CD4-positive, alpha-beta T cell treated with Interferon gamma for 1 hour (primary cell): ENCODE results near the gene CASQ2.
"Not testable (repeated sequence)": the region's sequence is repeated elsewhere in the genome, so short reads cannot be mapped to it uniquely, and the experiment has no call there.

ENCODE experiments used
- DNase-seq: peaks from one replicate; pipeline ENCODE4 v3.0.0-alpha.2; 2020

CASQ2 gene

DNA sequence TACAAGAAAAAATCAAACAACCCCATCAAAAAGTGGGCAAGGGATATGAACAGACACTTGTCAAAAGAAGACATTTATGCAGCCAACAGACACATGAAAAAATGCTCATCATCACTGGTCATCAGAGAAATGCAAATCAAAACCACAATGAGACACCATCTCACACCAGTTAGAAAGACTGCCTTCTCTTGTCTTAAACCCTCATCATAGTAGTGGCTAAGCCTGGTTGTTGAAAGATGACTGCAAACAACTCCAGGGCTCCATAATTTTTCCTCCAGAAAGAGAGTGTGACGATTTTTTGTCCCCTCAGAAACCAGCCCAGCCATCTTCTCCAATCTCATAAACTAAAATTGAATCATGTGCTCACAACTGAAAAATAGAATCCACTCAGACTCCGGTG, 12.1 kb upstream of the CASQ2 start:
- not testable (repeated sequence) for DNase-seq

DNA sequence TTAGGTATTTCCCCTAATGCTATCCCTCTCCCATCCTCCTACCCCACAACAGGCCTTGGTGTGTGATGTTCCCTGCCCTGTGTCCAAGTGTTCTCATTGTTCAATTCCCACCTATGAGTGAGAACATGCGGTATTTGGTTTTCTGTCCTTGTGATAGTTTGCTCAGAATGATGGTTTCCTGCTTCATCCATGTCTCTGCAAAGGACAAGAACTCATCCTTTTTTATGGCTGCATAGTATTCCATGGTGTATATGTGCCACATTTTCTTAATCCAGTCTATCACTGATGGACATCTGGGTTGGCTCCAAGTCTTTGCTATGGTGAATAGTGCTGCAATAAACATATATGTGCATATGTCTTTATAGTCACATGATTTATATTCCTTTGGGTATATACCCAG, 10.6 kb upstream of the CASQ2 start:
- not testable (repeated sequence) for DNase-seq

DNA sequence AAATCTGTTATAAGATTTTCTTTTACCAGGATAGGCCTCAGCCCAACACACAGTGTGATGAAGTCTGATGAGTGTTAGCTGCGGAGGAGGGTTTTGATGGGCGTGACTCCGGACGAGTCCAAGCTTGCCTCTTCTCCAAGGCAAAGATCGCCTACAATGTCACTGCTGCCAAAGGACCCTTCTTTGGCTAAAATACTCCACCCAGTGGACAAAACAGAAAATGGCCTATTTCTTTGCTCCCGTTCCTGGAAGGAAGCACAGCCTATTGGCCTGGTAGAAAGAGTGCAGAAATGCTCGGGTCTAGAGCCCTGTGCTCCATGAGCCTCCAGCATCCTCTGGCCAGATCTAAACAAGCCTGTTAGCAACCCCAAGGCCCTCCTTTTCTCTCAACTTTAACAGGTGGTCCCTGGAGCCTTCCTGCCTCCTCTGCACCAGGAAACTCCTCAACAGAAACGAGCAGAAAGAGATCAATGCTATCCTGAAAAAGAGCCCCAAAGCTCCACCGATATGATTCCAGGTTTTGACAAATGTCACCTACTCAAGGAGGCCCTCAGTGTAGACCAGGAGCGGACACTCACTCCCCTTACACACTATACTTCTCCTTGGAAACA, 3.4 kb upstream of the CASQ2 start:
- no peak for DNase-seq

DNA sequence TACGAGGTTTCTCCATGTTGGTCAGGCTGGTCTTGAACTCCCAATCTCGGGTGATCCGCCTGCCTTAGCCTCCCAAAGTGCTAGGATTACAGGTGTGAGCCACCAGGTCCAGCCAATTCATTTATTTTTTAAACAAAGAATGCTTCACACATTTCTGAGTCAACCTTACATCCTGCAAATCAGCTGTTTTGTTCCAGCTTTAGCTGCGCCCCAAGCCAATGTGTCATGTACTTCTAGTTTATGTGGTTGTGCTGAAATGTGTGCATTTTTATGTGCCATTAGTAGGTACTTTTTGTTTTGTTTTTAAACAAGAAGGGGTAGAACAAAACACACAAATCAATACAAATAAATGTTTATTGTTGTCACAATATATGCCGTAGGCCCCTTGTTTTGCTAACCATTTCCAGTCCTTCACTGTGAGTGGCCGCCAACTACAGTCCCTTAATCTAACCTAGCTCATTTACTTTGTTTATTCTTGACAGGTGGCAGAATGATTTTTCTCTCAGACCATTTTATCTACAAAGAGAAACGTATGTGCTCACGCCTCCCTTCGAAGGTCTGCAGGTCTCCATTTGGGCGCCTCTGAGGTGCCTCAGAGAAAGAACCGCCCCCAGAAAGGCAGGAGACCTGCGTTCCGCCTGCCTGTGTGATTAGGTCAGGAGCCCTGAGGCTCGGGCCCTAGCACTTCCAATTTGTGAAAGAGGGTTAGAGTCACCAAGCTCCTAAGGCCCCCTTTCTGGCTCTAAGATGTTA, 2.8 kb upstream of the CASQ2 start:
- DNase-seq = no peak

DNA sequence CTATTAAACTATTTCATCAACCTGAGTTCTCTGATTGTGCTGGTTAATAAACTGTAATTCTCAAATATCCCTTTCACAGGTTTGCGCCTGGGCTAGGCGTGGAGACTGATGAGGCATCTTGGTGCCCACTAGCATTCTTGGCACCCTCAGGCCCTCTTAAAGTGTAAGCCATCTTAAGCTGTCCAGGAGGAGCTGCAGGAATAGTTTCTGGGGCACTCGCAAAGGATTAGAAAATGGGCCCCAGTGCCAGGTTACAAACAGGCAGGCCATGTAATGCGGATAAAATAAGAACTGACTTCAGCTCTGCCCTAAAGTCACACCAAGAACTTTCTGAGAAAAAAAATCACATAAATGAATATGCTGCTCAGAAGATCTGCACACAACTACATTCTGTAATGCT, 1.1 kb downstream of the CASQ2 start:
- DNase-seq = no peak

DNA sequence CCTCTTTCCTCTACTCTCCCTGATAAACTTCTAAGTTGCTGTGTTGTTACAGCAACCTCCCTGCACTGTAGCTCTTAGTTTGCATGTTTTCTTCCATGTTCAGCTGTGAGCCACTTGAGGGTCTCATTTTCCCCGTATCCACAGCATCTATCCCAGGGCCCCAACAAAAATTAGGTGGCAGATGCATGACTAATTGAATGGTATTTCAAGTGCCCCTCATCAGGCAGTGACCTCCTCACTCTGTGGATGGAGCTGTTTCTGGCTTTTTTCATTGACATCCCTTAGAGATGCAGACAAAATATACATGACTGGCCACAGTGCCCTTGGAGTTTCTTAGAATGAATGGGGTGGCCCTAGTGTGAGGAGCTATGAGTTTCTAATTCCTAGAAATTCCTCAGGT, 3.4 kb downstream of the CASQ2 start:
- no peak for DNase-seq

DNA sequence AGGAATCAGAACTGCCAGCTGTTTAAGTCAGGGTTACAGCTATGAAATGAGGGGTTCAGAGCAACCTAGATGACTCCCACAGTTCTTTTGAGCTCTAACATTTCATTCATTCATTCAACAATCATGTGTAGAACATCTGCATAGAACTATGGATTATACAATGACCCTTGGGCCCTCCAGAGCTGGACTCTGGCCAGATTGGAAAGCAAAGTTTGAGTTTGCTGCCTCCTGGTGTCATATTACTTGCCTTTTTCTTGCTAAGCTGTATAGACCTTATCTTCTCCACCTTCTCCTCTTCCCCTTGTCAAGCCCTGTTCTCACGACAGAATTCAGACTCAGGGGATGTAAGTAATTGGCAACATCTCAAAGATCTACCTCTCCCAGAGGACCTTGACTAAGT, 4.0 kb downstream of the CASQ2 start:
- no peak for DNase-seq

DNA sequence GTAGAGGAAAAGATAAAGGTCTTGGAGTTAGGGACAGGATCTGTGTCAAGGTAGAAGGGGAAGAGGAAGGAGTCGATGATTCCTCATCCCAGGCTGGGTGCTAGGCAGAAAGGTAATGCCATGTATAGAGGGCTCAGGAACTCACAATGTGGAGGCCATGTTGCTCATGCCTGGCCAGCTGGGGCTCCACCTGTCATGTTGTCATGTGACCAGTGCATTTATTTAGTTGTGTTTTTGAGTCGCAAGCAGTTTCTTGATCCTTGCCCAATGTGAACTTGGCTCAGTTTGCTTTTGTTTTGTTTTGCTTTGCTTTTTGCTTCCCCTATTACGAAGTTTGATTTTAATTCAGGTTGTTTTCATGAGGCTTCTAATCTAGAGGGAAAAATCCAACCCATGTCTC, 5.7 kb downstream of the CASQ2 start:
- no peak for DNase-seq

DNA sequence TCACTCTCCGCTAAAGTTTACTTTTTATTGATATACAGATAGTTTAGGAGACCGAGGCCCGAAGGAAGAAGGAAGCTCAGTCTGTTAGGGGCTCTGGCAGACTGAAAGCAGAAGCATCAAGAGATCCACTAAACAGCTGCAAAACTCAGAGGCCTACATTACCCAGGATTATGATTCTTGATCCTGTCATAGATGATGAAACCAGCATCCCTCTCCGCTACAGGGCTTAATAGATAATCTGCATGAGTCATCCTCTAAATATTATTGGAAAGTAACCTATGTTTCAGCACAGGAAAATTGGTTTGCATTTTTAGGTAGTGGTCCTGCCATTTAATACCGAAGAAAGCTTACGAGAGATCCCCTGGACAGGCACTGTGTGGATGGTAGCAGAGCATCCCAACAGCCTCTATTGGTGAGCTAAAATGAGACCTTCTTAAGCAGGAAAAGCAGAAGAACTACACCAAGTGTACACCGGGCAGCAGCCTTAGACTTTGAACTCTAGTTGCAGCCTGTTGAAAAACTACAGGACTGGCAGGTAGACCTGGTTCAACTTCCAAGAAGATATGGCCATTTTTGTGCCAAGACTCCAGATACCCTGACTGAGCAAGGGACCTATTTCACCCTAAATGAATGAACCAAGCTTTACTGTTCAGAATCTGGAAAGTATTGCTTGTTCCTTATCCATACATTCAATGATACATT, 6.8 kb downstream of the CASQ2 start:
- no peak for DNase-seq

DNA sequence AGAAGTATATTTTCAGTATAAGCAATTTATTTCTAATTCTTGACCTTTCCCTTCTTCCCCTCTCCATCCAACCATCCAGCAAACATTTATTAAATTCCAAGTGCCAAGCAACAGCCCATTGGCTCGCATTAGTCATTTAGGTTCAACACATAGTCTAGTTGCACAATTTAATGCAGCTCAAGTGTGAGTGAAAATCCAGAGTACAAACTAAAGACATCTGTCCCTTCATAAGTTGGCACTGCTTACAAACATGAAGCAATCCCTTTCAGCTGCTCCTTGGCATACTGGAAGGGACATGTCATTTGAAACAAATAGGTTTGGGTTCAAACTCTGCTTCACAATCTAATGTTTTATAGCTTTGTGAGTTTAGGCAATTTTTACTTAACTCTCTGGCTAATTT, 10.7 kb downstream of the CASQ2 start:
- no peak for DNase-seq

DNA sequence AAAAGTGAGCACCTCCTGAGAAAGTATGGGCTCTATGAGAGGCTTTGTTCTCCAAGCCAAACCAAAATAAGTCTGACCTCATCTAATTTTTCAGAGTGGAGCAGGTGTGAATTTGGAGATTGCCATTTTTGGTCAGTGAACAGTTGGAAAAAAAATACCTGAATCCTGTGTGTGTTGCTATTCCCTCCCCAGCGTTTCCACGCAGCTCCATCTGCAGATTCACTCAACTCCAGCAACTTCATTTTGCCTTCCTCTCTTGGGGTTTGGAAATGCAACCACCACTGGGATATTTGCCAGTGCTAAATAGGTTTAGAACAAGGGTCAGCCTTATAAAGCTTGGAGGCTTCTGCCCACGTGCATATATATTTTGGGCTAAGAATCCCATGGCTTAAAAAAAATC, 11.2 kb downstream of the CASQ2 start:
- no peak for DNase-seq

DNA sequence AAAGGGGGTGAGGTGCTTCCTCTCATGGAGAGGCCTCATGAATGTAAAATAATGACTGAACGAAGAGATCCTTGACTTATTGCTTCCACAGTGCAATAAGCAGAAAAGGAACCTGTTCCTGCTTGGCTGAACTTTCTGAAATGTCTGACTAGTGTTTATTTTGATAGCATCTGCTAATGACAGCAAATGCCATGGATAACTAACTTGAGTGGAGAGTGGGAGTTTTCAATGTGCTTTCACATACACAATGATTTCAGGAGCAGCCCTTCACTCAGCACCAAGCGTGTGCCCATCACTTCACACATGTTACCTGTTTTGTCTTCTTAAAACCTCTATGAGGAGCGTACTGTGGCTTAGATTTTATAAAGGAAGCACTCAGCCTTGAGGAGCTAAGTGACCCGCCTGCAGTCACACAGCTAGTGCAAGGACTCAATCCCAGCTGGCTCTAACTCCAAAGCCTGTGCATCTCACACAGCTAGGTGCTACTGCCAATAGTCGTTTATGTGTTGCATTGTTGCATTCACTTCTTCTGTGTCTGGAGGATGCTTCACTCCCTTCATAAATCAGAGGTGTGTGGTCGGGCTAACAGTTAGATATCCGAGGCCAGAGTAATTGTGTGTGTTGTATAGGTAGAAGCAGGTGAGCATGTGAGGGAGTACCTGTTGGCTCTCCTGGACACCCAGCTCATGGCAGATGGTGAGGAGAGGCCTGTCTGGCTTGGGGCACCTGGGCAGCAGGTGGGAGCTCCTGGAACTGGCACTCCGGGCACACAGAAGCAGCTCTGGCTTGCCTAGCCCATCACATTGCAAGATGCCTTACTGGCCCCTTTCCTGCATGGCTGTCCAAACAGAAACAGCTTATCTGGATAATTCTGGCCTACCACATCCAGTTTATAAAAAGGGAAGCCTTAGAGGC, 12.8 kb downstream of the CASQ2 start:
- DNase-seq = no peak

DNA sequence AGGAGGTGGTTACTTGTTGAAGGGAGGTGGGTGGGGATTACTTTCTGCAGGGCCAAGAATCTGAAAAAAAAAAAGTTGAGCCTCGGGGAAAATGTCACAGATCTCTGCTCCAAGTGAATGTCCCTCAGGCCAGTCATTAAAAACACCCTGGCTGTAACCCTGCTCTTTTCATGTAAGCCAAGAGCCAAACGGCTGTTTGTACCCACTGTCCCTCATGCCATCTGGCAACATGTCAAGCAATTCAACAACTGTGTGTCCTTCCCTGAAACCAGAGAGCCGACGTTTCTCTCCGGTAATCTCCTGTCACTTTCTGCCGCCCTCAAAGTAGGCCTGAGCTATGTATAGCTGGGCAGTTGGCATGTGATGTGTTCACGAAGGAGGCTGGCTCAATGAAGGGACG, 14.7 kb downstream of the CASQ2 start:
- DNase-seq = no peak

DNA sequence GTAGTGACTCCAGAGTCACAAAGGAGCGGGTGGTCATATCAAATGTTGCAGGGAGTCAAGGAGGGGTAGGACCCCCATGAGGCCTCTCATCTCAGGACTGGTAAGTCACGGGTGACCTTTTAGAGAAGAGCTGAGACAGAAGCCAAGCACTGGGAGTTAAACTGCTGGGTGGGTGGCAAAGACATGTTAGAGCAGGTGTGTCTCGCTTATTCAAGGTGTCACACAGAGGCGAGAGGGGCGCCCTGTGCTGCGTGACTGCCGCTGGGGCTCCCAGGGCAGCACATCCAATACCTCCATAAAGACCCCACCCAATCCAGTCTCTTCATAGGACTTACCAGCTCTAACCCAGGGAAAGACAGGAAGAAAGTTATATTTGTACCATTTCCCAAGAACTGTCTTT, 15.2 kb downstream of the CASQ2 start:
- DNase-seq = no peak

DNA sequence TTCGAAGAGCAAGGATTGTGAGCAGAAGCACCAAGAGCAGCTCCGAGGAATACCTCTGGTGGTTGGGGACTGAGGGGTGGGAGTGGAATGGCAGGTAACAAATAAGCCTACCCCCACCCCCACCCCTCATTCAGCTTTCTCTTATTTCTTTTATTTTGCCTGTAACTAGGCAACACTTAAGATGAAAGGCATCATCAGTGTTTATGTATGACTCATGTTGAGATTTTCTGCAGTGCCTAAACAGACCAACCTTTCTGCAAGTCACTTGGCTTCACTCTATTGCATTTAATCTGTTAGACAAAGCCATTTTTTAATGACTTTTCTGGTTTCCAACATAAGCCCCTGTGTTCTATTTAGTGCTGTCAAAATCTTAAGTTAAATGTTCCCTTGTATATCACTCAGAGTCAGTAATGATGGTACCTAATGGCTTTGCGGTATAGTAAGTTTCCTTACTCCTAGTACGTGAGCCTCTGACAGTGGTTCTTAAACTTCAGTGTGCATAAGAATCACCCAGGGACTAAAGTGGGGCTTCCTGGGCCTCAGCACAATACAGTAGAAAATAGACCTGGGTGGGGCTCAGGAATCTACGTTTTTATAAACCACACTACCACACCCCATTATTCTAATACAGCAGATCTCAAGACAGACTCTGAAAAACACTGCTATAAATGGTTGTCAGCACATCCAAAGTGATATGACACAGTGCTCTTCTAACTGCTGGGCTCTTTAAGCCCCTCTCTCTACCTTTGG, 19.9 kb downstream of the CASQ2 start:
- no peak for DNase-seq

DNA sequence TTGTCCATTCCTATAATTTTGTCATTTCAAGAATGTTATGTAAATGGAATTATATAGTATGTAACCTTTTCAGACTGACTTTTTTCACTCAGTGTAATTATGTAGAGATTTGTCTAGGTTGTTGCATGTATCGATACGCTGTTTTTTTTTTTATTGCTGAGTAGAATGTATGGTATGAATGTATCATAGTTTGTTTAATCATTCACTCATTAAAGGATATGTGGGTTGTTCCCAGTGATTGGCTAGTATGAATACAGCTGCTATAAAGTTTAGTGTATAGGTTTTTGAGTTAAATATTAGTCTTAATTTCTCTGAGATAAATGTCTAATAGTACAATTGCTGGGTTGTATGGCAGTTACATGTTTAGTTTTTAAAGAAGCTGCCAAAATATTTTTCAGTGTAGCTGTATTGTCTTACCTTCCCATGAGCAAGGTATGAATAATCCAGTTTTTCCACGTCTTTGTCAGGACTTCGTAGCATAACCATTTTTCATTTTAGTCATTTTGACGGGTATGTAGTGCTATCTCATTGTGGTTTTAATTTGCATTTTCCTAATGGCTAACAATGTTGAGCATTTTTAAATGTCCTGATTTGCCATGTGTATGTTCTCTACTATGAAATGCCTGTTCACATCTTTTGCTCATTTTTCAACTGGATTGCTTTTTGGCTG, 22.4 kb downstream of the CASQ2 start:
- DNase-seq = no peak

DNA sequence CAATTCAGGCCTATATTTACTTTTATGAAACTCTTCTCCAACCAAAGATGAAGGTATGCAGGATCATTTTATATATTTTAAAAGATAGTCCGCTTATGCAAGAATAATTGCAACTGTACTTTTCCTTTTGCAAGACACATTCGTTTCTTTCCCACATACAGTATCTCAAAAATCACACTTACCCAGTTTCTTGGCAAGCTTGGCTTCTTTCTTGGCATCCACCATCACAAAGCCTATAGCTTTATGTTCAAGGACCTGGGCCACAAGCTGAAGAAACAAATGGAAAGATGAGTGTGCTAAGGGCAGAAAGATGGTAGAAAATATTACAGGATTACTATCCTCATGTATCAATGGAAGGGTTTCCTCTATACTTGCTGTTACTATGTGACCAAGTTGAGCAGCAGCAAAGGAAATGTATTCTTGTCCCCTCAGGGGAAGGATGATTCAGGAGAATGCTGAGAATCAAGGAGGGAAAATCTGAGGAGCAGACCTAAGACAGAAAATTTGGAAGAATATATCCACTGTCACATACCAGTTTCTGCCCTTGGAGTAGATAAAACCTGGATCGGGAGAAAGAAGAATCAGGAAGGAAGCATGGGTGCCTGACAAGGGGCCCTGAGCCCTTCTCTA, 23.8 kb downstream of the CASQ2 start:
- no peak for DNase-seq

DNA sequence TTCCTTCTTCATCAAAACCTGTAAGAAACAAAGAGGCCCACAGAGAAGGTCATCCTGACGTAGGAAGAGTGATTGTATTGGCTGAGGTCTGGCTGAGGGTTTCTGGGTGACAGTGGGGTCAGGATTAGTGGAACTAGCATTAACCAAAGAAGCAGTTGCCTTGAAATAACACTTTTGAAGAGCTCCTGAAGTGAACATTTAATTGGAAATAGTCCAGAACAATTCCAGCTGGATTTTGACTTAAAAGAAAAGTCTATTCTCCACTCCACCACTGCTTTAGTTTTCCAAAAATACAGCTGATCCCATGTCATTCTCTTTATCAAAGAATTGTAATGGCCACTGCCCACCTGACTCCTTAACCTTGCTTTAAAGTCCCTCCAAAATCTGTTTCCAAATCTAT, 27.7 kb downstream of the CASQ2 start:
- DNase-seq = no peak

DNA sequence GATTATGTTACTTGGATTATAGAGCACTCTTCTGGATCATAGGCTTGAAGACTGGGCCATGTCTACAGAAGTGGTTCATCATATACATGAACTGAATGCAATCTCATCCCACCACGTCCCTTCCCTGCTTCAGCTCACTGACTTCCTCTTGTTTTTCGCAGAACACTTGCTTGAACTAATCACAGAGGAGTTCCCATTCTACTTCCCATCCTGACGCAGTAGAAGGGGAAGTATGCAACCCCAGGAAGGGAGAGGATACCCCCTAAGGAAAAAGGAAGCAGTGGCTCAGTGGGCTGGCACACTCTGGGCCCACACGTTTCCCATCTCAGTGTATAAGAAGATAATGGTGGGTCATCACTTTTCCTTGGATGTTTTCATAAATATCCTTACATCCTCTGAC, 36.2 kb downstream of the CASQ2 start:
- DNase-seq = no peak

DNA sequence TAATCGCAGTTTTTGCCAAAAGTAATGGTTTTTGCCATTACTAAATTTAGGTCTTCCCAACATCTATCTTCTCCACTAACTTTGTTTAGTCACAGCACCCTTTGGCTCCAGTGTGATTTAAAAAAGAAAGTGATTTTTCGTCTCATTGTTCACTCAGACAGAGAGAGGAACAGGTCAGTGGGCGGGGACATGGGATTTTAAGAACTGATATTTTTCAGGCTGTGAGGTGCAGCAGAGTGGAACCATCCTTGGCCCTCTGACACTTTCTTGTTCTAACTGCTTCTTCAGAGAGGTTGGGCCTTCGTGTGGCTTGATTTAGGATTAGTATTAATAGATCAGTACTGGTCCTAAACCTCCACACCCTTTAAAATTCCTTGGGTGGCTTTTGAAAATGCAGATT, 38.8 kb downstream of the CASQ2 start:
- DNase-seq = no peak

DNA sequence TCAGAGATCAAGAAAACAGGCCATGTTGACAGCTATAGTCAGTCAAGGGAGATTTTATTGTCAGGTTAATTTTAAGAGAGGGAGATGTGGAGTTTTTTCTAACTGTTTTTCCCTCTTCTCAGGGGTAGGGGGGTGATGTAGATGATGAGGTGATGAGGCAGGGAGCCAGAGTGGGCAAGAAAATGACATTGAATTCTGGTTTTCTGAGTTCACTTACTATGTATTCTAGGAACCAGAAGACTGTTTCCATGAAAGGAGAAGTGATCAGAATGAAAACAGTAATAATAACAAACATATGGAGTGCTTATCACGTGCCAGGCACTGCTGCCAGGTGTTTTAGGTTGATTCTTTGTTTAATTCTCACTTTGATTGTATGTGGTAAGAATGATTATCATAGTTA, 40.2 kb downstream of the CASQ2 start:
- DNase-seq = no peak
